Activated T-helper 2 cell treated with anti-CD3 and anti-CD28 coated beads, Interferon-gamma antibody, Interleukin-2, Interleukin-4, amounts not matched to agents 10 μg/mL and 5 μg/mL and 100 μg/mL, durations not matched to agents 14 hours and 24 hours and 36 hours (primary cell): ENCODE results near the gene POLR1G. TPM values are rescaled to one million over a fixed set of nuclear protein-coding genes. Genes with fewer than 3 reads are reported as not detected.

ENCODE experiments used
- total RNA-seq: library from RNA; stranded (reverse); gene quantifications from 2 replicates; pipeline ENCODE4 v1.2.3, GENCODE V29; 2022

POLR1G gene
- total RNA-seq, 1 donor from 2014 or later, result 16.7 TPM

Other genes with a start within 250 kb of the POLR1G start
- 0.07 and 0.09 TPM in 2 replicates for gene NKPD1, start 245.7 kb upstream of the POLR1G start, total RNA-seq
- gene TRAPPC6A, start 228.4 kb upstream of the POLR1G start, total RNA-seq, result 27.4 and 31.4 TPM in 2 replicates
- gene BLOC1S3, start 227.9 kb upstream of the POLR1G start, total RNA-seq, result 9.7 and 10.8 TPM in 2 replicates
- gene EXOC3L2, start 161.2 kb upstream of the POLR1G start, total RNA-seq, result not detected in 2 replicates
- gene MARK4, start 155.4 kb upstream of the POLR1G start, total RNA-seq, result 25.6 and 28.9 TPM in 2 replicates
- gene CKM, start 83.8 kb upstream of the POLR1G start, total RNA-seq, result not detected in 2 replicates
- 0.18 TPM in 1 of 2 replicates, not detected in the other for gene KLC3, start 65.9 kb upstream of the POLR1G start, total RNA-seq
- gene ERCC2, start 36.1 kb upstream of the POLR1G start, total RNA-seq, result 32.6 and 34.5 TPM in 2 replicates
- gene PPP1R13L, start 1.6 kb upstream of the POLR1G start, total RNA-seq, result 12.8 and 16.6 TPM in 2 replicates
- gene ERCC1, start 17.3 kb downstream of the POLR1G start, total RNA-seq, result 114 and 118 TPM in 2 replicates
- 10.2 and 10.9 TPM in 2 replicates for gene FOSB, start 61.4 kb downstream of the POLR1G start, total RNA-seq
- gene RTN2, start 90.4 kb downstream of the POLR1G start, total RNA-seq, result 4.0 and 8.1 TPM in 2 replicates
- gene PPM1N, start 91.8 kb downstream of the POLR1G start, total RNA-seq, result 2.5 and 3.1 TPM in 2 replicates
- 232 and 244 TPM in 2 replicates for gene VASP, start 100.8 kb downstream of the POLR1G start, total RNA-seq
- 15.2 and 15.9 TPM in 2 replicates for gene OPA3, start 178.2 kb downstream of the POLR1G start, total RNA-seq
- not detected in 2 replicates for gene GPR4, start 195.6 kb downstream of the POLR1G start, total RNA-seq
- gene EML2, start 232.8 kb downstream of the POLR1G start, total RNA-seq, result 180 and 207 TPM in 2 replicates